Measurements from ENCODE around the gene CRTC1. TPM values are rescaled to one million over a fixed set of nuclear protein-coding genes. Genes with fewer than 3 reads are reported as not detected.

The CRTC1 gene
- total and polyA plus RNA-seq, 2 of the 13 experiments (the other 11 are each of a cell fraction or from before 2014, with no cell fraction given) = 2.0 to 2.7 TPM

GRCh38 chr19:18749362-18750231 is 66.1 kb downstream of the CRTC1 start:
- no peaks in the 10 kb centered on the region for H3K79me2 ChIP-seq (ENCODE audit: insufficient read depth, low read length)
- intact Hi-C loops (cut with micrococcal nuclease; ENCODE audit: unreplicated experiment) (no loop called here), in situ Hi-C loops (cut with HindIII; ENCODE audit: extremely low pct_ligation_motif_present, low pct_unique_long_range_greater_than_20kb) (no loop called here)
- H3K9ac ChIP-seq (ENCODE audit: insufficient read depth, low read depth, low read length) = no peak overlapping the region
- H3K36me3 ChIP-seq (replicated peaks in 1 of 2; ENCODE audit: control insufficient read depth in 1 of 2, insufficient read depth in 2 of 2, low read length in 2 of 2) = peaks cover 1 to 7% of the 10 kb centered on the region in 2 experiments; a peak in 3 of 5 replicates
- H2AFZ ChIP-seq (ENCODE audit: low read length) = no peak overlapping the region
- 98% methylated on average over 21 of the region's 23 CpGs for WGBS (ENCODE audit: low lambda C conversion rate)
- no peak for DNase-seq (ENCODE audit: low spot score)
- POLR2A ChIA-PET = no interaction called here
- H3K4me2 ChIP-seq (ENCODE audit: low read depth, low read length) = no peak overlapping the region
- no peaks in the 10 kb centered on the region for H3K4me1 ChIP-seq (ENCODE audit: insufficient read depth, low read length)
- H3K27me3 ChIP-seq (ENCODE audit: control insufficient read depth in 1 of 2, insufficient read depth in 2 of 2, low read length in 2 of 2) = no peaks in the 10 kb centered on the region
- H3K9me3 ChIP-seq (ENCODE audit: low read length) = no peaks in the 10 kb centered on the region
- H3K4me3 ChIP-seq (replicated peaks in 1 of 3; ENCODE audit: insufficient read depth in 1 of 3, low read depth in 2 of 3, low read length in 3 of 3) = no peak overlapping the region
- CTCF ChIA-PET (ENCODE audit: low intra/inter-chr PET ratio, low total read pairs) = no interaction called here
- TF ChIP-seq RBM39 (IDR thresholded peaks at IDR 0.05; ENCODE audit: low read depth, low read length, poor library complexity, severe bottlenecking) = no peak
- TF ChIP-seq ZNF20 (CRISPR knock-in tag; IDR thresholded peaks at IDR 0.05) = no peak
- no peak for TF ChIP-seq PAXIP1 (CRISPR knock-in tag; conservative IDR thresholded peaks at IDR 0.05)
- TF ChIP-seq NFRKB (IDR thresholded peaks at IDR 0.05) = no peak
- TF ChIP-seq ASH2L (IDR thresholded peaks at IDR 0.05; ENCODE audit: insufficient read length, low read depth, low read length) = no peak
- no peak for TF ChIP-seq HHEX (CRISPR knock-in tag; IDR thresholded peaks at IDR 0.05)
- TF ChIP-seq ZNF335 (CRISPR knock-in tag; IDR thresholded peaks at IDR 0.05) = no peak
- TF ChIP-seq NKX3-1 (CRISPR knock-in tag; IDR thresholded peaks at IDR 0.05) = no peak
- TF ChIP-seq SRSF4 (IDR thresholded peaks at IDR 0.05; ENCODE audit: low read depth, low read length, poor library complexity, severe bottlenecking) = no peak
- no peak for TF ChIP-seq TMF1 (CRISPR knock-in tag; IDR thresholded peaks at IDR 0.05; ENCODE audit: low read depth)
- TF ChIP-seq ZNF691 (CRISPR knock-in tag; IDR thresholded peaks at IDR 0.05; ENCODE audit: borderline replicate concordance, low read depth) = no peak
- no peak for TF ChIP-seq ZNF382 (CRISPR knock-in tag; IDR thresholded peaks at IDR 0.05; ENCODE audit: borderline replicate concordance)
- no peak for TF ChIP-seq ATM (IDR thresholded peaks at IDR 0.05; ENCODE audit: borderline replicate concordance)
- no peak for TF ChIP-seq ZNF18 (CRISPR knock-in tag; IDR thresholded peaks at IDR 0.05; ENCODE audit: insufficient replicate concordance)
- no TSS peak for BruUV-seq (replicated peaks)
- no peaks in the 10 kb centered on the region for H4K20me1 ChIP-seq (ENCODE audit: insufficient read depth, low read length)
- ATAC-seq = no peak
- no peak overlapping the region for H3K27ac ChIP-seq (ENCODE audit: extremely low read length, insufficient read depth, low read length)
- FAIRE-seq = no peak

Measured in HepG2 (cell line).